ENCODE data around the gene CYBA. TPM values are rescaled to one million over a fixed set of nuclear protein-coding genes. Genes with fewer than 3 reads are reported as not detected.
A peak's percentile ranks its signal among the peaks of the same experiment; 100 is the strongest.
"Not testable (repeated sequence)": the region's sequence is repeated elsewhere in the genome, so short reads cannot be mapped to it uniquely, and the experiment has no call there.

CYBA gene
- polyA plus RNA-seq, 1 experiment: 187 TPM

- TF ChIP-seq CTCF (IDR thresholded peaks at IDR 0.05; ENCODE audit: insufficient read depth, low read depth, low read length): no peak
These were observed 25.8 kb upstream of the CYBA start for GRCh38 chr16:88676502-88677242.

GRCh38 chr16:88673716-88674379 lies 23.0 kb upstream of the CYBA start:
- CTCF ChIA-PET: interaction anchor here (0.6 kb wide), 1 partner anchor 291 kb away, joined by 3 read pairs; the partner anchor contains the start of gene ZNF469
- Histone ChIP-seq H3K36me3 (ENCODE audit: control insufficient read depth, insufficient read depth, low read length) (peaks cover 3% of the 10 kb centered on the region; the same call in 1 of the 2 replicates), H3K4me3 (ENCODE audit: low read depth, low read length) (no peak overlapping the region), H3K27me3 (ENCODE audit: control insufficient read depth, insufficient read depth, low read length) (0 out of 2 replicates have a peak, but pooled peaks cover 2% of the 10 kb centered on the region)
- no peak for DNase-seq (ENCODE audit: low read depth)
- TF ChIP-seq CTCF (IDR thresholded peaks at IDR 0.05; ENCODE audit: insufficient read depth, low read depth, low read length): no peak
- POLR2A ChIA-PET: no interaction called here

More at GRCh38 chr16:88676502-88677242, 25.8 kb upstream of the CYBA start:
- ChIA-PET CTCF (no interaction called here), POLR2A (no interaction called here)
- 0 out of 2 replicates have a peak, but pooled peaks cover 2% of the 10 kb centered on the region for H3K27me3 ChIP-seq (ENCODE audit: control insufficient read depth, insufficient read depth, low read length)
- H3K36me3 ChIP-seq (ENCODE audit: control insufficient read depth, insufficient read depth, low read length): peaks cover 3% of the 10 kb centered on the region; the same call in 1 of the 2 replicates
- no peak for DNase-seq (ENCODE audit: low read depth)
- no peak overlapping the region for H3K4me3 ChIP-seq (ENCODE audit: low read depth, low read length)

DNA sequence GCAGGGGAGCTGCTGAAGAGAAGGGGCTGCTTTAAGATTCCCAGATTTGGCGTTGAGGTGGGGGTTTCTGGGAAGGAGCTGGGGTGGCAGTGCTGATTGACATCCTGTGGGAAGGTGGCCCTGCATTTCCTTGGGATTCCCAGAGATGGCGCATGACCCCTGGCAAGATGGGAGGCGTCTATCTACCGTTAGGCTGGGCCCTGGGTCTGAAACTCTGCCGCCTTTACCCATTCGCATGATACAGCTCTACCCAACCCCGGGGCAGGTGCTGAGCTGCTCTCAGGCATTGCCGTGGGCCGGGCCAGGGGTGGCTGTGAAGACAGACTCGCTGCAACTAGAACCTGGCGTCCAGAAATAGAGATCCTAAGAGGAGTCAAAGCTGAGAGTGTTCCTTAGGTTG lies 21.9 kb upstream of the CYBA start:
- no peak overlapping the region for H3K4me3 ChIP-seq (ENCODE audit: low read depth, low read length)
- no peak for DNase-seq (ENCODE audit: low read depth)
- no peaks in the 10 kb centered on the region for H3K27me3 ChIP-seq (ENCODE audit: control insufficient read depth, insufficient read depth, low read length)
- peaks cover 3% of the 10 kb centered on the region; the same call in 1 of the 2 replicates for H3K36me3 ChIP-seq (ENCODE audit: control insufficient read depth, insufficient read depth, low read length)
- ChIA-PET POLR2A (no interaction called here), CTCF (interaction anchor here (1.9 kb wide), 1 partner anchor 13 kb away, joined by 10 read pairs; no protein-coding TSS in a partner anchor)
- peak; percentile 19; the same call in 1 of the 2 replicates for TF ChIP-seq CTCF (IDR thresholded peaks at IDR 0.05; ENCODE audit: insufficient read depth, low read depth, low read length)

DNA sequence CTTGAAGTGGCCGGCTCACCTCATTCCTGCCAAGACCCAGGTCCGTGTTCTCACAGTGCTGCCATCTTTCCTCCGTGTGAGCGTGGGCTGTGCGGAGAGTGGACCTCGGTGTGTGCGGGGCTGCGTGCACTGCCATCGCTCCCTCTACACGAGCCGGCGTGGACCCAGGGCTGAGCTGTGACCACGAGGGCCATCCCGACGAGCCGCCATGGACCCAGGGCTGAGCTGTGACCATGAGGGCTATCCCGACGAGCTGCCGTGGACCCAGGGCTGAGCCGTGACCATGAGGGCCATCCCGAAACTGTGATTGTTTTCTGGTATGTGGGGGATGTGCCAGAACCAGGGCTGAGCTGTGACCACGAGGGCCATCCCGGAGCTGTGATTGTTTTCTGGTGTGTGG lies 21.0 kb upstream of the CYBA start:
- no peak for DNase-seq (ENCODE audit: low read depth)
- Histone ChIP-seq H3K4me3 (ENCODE audit: low read depth, low read length) (no peak overlapping the region), H3K36me3 (ENCODE audit: control insufficient read depth, insufficient read depth, low read length) (peaks cover 3% of the 10 kb centered on the region; the same call in 1 of the 2 replicates), H3K27me3 (ENCODE audit: control insufficient read depth, insufficient read depth, low read length) (no peaks in the 10 kb centered on the region)
- CTCF ChIA-PET: interaction anchor here (0.7 to 1.9 kb wide), 2 partner anchors 11 to 14 kb away, joined by 6 to 10 read pairs; no protein-coding TSS in a partner anchor
- POLR2A ChIA-PET: no interaction called here
- no peak for TF ChIP-seq CTCF (IDR thresholded peaks at IDR 0.05; ENCODE audit: insufficient read depth, low read depth, low read length)

- ChIA-PET POLR2A (no interaction called here), CTCF (interaction anchor here (1.7 kb wide), 1 partner anchor 15 kb away, joined by 7 read pairs; no protein-coding TSS in a partner anchor)
- DNase-seq (ENCODE audit: low read depth): no peak
- no peaks in the 10 kb centered on the region for H3K27me3 ChIP-seq (ENCODE audit: control insufficient read depth, insufficient read depth, low read length)
- TF ChIP-seq CTCF (IDR thresholded peaks at IDR 0.05; ENCODE audit: insufficient read depth, low read depth, low read length): no peak
- H3K4me3 ChIP-seq (ENCODE audit: low read depth, low read length): no peak overlapping the region
- H3K36me3 ChIP-seq (ENCODE audit: control insufficient read depth, insufficient read depth, low read length): 0 out of 2 replicates have a peak, but pooled peaks cover 1% of the 10 kb centered on the region
These were observed 19.1 kb upstream of the CYBA start for GRCh38 chr16:88669980-88670379.

DNA sequence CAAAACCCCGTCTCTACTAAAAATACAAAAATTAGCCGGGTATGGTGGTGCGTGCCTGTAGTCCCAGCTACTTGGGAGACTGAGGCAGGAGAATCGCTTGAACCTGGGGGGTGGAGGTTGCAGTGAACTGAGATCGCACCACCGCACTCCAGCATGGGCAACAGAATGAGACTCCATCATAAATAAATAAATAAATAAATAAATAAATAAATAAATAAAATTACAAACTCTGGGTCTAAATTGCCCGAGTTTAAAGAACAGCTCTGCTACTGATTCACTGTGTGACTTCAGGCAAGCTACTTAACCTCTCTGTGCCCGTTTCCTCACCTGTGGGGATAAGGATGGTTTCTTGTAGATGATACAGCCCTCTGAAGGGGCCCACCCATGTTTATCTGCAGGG lies 18.6 kb upstream of the CYBA start:
- H3K36me3 ChIP-seq (ENCODE audit: control insufficient read depth, insufficient read depth, low read length); H3K4me3 ChIP-seq (ENCODE audit: low read depth, low read length); POLR2A ChIA-PET; H3K27me3 ChIP-seq (ENCODE audit: control insufficient read depth, insufficient read depth, low read length); DNase-seq (ENCODE audit: low read depth): not testable (repeated sequence)
- CTCF ChIA-PET: interaction anchor here (1.7 kb wide), 1 partner anchor 16 kb away, joined by 7 read pairs; no protein-coding TSS in a partner anchor

Measured in BJ (cell line).